ENCODE measurements around the gene SPRED1.

- TF ChIP-seq SUZ12 (IDR thresholded peaks at IDR 0.05; ENCODE audit: unreplicated experiment) (no peak), ZNF217 (IDR thresholded peaks at IDR 0.05) (no peak), IKZF2 (IDR thresholded peaks at IDR 0.05) (no peak), PBX3 (IDR thresholded peaks at IDR 0.05; ENCODE audit: insufficient replicate concordance, low read depth, low read length) (no peak), CTCF (IDR thresholded peaks at IDR 0.05 in 2 of 3, conservative IDR thresholded peaks at IDR 0.05 in 1 of 3; ENCODE audit: control insufficient read depth in 2 of 3, extremely low read depth in 1 of 3, insufficient read depth in 1 of 3, low read depth in 3 of 3, low read length in 3 of 3) (no peak), POLR2AphosphoS5 (IDR thresholded peaks at IDR 0.05; ENCODE audit: low read length) (no peak), EZH2 (IDR thresholded peaks at IDR 0.05; ENCODE audit: borderline replicate concordance, control insufficient read depth, low read depth, low read length) (no peak), SRF (IDR thresholded peaks at IDR 0.05; ENCODE audit: low read depth in 2 of 2, low read length in 2 of 2) (no peak), MAX (IDR thresholded peaks at IDR 0.05; ENCODE audit: low read depth, low read length) (no peak), FOXM1 (IDR thresholded peaks at IDR 0.05; ENCODE audit: low read depth, low read length) (no peak), YBX1 (IDR thresholded peaks at IDR 0.05) (no peak), MYC (IDR thresholded peaks at IDR 0.05; ENCODE audit: insufficient read depth, insufficient read length, insufficient replicate concordance, low read length, severe bottlenecking) (no peak)
- TF ChIP-seq, protein P1, sequence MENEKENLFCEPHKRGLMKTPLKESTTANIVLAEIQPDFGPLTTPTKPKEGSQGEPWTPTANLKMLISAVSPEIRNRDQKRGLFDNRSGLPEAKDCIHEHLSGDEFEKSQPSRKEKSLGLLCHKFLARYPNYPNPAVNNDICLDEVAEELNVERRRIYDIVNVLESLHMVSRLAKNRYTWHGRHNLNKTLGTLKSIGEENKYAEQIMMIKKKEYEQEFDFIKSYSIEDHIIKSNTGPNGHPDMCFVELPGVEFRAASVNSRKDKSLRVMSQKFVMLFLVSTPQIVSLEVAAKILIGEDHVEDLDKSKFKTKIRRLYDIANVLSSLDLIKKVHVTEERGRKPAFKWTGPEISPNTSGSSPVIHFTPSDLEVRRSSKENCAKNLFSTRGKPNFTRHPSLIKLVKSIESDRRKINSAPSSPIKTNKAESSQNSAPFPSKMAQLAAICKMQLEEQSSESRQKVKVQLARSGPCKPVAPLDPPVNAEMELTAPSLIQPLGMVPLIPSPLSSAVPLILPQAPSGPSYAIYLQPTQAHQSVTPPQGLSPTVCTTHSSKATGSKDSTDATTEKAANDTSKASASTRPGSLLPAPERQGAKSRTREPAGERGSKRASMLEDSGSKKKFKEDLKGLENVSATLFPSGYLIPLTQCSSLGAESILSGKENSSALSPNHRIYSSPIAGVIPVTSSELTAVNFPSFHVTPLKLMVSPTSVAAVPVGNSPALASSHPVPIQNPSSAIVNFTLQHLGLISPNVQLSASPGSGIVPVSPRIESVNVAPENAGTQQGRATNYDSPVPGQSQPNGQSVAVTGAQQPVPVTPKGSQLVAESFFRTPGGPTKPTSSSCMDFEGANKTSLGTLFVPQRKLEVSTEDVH (IDR thresholded peaks at IDR 0.05; ENCODE audit: low read depth, partially characterized antibody): no peak
- TF ChIP-seq, protein P2, sequence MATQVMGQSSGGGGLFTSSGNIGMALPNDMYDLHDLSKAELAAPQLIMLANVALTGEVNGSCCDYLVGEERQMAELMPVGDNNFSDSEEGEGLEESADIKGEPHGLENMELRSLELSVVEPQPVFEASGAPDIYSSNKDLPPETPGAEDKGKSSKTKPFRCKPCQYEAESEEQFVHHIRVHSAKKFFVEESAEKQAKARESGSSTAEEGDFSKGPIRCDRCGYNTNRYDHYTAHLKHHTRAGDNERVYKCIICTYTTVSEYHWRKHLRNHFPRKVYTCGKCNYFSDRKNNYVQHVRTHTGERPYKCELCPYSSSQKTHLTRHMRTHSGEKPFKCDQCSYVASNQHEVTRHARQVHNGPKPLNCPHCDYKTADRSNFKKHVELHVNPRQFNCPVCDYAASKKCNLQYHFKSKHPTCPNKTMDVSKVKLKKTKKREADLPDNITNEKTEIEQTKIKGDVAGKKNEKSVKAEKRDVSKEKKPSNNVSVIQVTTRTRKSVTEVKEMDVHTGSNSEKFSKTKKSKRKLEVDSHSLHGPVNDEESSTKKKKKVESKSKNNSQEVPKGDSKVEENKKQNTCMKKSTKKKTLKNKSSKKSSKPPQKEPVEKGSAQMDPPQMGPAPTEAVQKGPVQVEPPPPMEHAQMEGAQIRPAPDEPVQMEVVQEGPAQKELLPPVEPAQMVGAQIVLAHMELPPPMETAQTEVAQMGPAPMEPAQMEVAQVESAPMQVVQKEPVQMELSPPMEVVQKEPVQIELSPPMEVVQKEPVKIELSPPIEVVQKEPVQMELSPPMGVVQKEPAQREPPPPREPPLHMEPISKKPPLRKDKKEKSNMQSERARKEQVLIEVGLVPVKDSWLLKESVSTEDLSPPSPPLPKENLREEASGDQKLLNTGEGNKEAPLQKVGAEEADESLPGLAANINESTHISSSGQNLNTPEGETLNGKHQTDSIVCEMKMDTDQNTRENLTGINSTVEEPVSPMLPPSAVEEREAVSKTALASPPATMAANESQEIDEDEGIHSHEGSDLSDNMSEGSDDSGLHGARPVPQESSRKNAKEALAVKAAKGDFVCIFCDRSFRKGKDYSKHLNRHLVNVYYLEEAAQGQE (IDR thresholded peaks at IDR 0.05; ENCODE audit: low read depth, low read length): no peak
Observed at GRCh38 chr15:38208206-38208605, 44.4 kb upstream of the SPRED1 start.
